Aorta (tissue), 5 donors: Measurements from ENCODE around the gene NCK1. TPM values are rescaled to one million over a fixed set of nuclear protein-coding genes. Genes with fewer than 3 reads are reported as not detected.
"Not testable (repeated sequence)": the region's sequence is repeated elsewhere in the genome, so short reads cannot be mapped to it uniquely, and the experiment has no call there.

Experiments used
- ATAC-seq: fragments of 200-7000 bp; cut with Tn5 transposase; one replicate; pipeline ENCODE4 v1.9.1; 2022; ENCODE audit warnings: moderate library complexity; ENCODE audit not compliant: low FRiP score
- DNase-seq, 2 donors: peaks; one replicate each; pipeline ENCODE4 v3.0.0-alpha.2; 2020
- H3K27ac ChIP-seq, 2 donors: one replicate each; pipeline ENCODE4 v1.5.1; 2013; ENCODE audit warnings: low read length in 2 of 2, mild to moderate bottlenecking in 2 of 2, moderate library complexity in 2 of 2, control low read depth in 1 of 2, inconsistent platforms in 1 of 2, low read depth in 1 of 2
- H3K27me3 ChIP-seq, 2 donors: one replicate each; pipeline ENCODE4 v1.6.1; 2013; ENCODE audit warnings: control low read depth in 1 of 2, low read length in 1 of 2, mild to moderate bottlenecking in 1 of 2, moderate library complexity in 1 of 2; ENCODE audit not compliant: insufficient read depth in 2 of 2, control insufficient read depth in 1 of 2
- H3K36me3 ChIP-seq, 2 donors: one replicate each; pipeline ENCODE4 v1.6.1; 2013; ENCODE audit warnings: control low read depth in 1 of 2, low read length in 1 of 2, mild to moderate bottlenecking in 1 of 2; ENCODE audit not compliant: insufficient read depth in 2 of 2, control insufficient read depth in 1 of 2
- H3K4me1 ChIP-seq, 2 donors: one replicate each; pipeline ENCODE4 v1.6.1; 2013; ENCODE audit warnings: low read length in 2 of 2, control low read depth in 1 of 2, mild to moderate bottlenecking in 1 of 2, moderate library complexity in 1 of 2; ENCODE audit not compliant: insufficient read depth in 2 of 2, control insufficient read depth in 1 of 2
- H3K4me3 ChIP-seq, 2 donors: one replicate each; pipeline ENCODE4 v1.5.1; 2013; ENCODE audit warnings: low read length in 2 of 2, control low read depth in 1 of 2, mild to moderate bottlenecking in 1 of 2
- H3K9me3 ChIP-seq: one replicate; pipeline ENCODE4 v1.6.1; 2013; ENCODE audit warnings: mild to moderate bottlenecking, low read length; ENCODE audit not compliant: control insufficient read depth
- WGBS, 2 donors: extraction: QIAGEN DNeasy Blood & Tissue Kit; methylation state at CpG; one replicate each; pipeline ENCODE4 v1.1.7; 2013; 5-methylcytosine and 5-hydroxymethylcytosine counted together
- intact Hi-C, 2 donors: fragments of 100-400 bp; cut with DNase I; formaldehyde crosslinking; loops; one replicate each; pipeline versions ENCODE4 v1.14.2 to v1.15.0; 2022
- polyA plus RNA-seq, 2 donors: library from polyadenylated mRNA; stranded (reverse); fragments of 200-250 nt; gene quantifications; one replicate each; pipeline ENCODE4 v1.2.3, GENCODE V29; 2013
- total RNA-seq, 2 donors: library from RNA; stranded (reverse); fragmentation: NEBNext Ultra II Directional; extraction: Animal tissue kit (Norgen Biotek cat#: 25700); gene quantifications; one replicate each; pipeline ENCODE4 v1.2.1, GENCODE V29; 2021
- donor health status: healthy with polysubstance abuse.
- donor health status: Bipolar disorder and iron deficiency.
- donor health status: DM: no; HTN: no; CAD: no.
- donor health status: DM: no; HTN: no; CAD: no.
- donor health status: DM: yes; HTN: yes; CAD: no.

The NCK1 gene
- total and polyA plus RNA-seq, 4 donors = 21.0 to 51.9 (median 30.6) TPM

DNA sequence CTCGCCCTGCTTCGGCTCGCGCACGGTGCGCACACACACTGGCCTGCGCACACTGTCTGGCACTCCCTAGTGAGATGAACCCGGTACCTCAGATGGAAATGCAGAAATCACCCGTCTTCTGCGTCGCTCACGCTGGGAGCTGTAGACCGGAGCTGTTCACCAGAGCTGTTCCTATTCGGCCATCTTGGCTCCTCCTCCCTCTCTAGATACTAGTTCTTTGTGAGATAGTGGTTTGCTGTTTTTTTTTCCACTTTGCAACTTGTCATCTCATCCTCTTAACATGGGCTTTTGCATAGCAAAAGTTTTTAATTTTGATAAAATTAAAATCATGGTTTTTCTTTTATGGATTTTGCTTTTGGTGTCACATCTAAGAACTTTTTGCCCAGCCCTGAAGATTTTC is 107.5 kb downstream of the NCK1 start:
- H3K4me1 ChIP-seq, H3K36me3 ChIP-seq, DNase-seq, H3K27ac ChIP-seq, H3K27me3 ChIP-seq, H3K4me3 ChIP-seq, intact Hi-C loops, H3K9me3 ChIP-seq, ATAC-seq: not testable (repeated sequence)
- 89 to 98% methylated on average over 6 to 7 of the region's 14 CpGs for WGBS, 2 donors

DNA sequence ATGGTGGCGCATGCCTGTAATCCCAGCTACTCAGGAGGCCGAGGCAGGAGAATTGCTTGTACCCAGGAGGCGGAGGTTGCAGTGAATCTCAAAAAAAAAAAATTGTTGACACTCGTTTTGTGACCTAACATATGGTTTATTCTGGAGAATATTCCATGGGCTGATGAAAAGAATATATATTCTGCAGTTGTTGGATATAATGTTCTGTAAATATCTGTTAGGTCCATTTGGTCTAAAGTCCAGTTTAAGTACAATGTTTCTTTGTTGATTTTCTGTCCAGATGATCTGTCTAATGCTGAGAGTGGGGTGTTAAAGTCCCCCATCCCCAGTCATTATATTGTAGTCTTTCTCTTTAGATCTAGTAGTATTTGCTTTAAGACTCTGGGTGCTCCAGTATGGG is 111.3 kb downstream of the NCK1 start:
- intact Hi-C loops = no loop called here
- Histone ChIP-seq H3K4me1 (no peaks in the 10 kb centered on the region), H3K9me3 (no peaks in the 10 kb centered on the region), H3K36me3 (no peaks in the 10 kb centered on the region), H3K27me3 (no peaks in the 10 kb centered on the region), H3K4me3 (no peak overlapping the region), H3K27ac (no peak overlapping the region)
- ATAC-seq (no peak), DNase-seq (no peak)
- WGBS, 2 donors = 89 to 93% methylated on average over 4 of the region's 4 CpGs

DNA sequence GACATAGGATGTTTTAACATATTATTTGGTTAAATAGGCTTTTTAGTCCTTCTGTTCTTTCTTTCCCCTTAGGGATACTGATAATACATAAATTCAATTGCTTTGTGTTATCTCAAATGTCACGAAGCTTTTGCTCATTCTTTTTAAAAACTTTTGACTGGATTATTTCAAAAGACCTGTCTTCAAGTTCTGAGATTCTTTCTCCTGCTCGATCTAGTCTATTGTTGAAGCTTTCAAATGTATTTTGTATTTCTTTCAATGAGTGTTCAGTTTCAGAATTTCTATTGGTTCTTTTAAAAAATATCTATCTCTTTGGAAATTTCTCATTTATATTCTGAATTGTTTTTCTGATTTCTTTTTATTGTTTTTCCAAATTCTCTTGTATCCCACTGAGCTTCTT is 112.7 kb downstream of the NCK1 start:
- H3K4me3 ChIP-seq = no peak overlapping the region
- no peaks in the 10 kb centered on the region for H3K27me3 ChIP-seq
- H3K36me3 ChIP-seq = no peaks in the 10 kb centered on the region
- intact Hi-C loops = no loop called here
- DNase-seq = no peak
- H3K27ac ChIP-seq = no peak overlapping the region
- no peaks in the 10 kb centered on the region for H3K4me1 ChIP-seq
- no peak for ATAC-seq
- 38 to 55% methylated on average over 2 of the region's 2 CpGs for WGBS, 2 donors
- no peaks in the 10 kb centered on the region for H3K9me3 ChIP-seq

GRCh38 chr3:136979204-136979603 is 117.2 kb downstream of the NCK1 start:
- intact Hi-C loops = no loop called here

GRCh38 chr3:136979684-136980083 is 117.7 kb downstream of the NCK1 start:
- no peak for DNase-seq
- Histone ChIP-seq H3K9me3 (no peaks in the 10 kb centered on the region), H3K4me3 (no peak overlapping the region), H3K27me3 (no peaks in the 10 kb centered on the region), H3K36me3 (no peaks in the 10 kb centered on the region), H3K27ac (no peak overlapping the region), H3K4me1 (no peaks in the 10 kb centered on the region)
- 70 to 71% methylated on average over 3 of the region's 3 CpGs for WGBS, 2 donors
- intact Hi-C loops = no loop called here
- ATAC-seq = no peak

More at GRCh38 chr3:136979204-136979603, 117.2 kb downstream of the NCK1 start:
- Histone ChIP-seq H3K27ac (no peak overlapping the region), H3K4me3 (no peak overlapping the region), H3K36me3 (no peaks in the 10 kb centered on the region), H3K4me1 (no peaks in the 10 kb centered on the region), H3K27me3 (no peaks in the 10 kb centered on the region), H3K9me3 (no peaks in the 10 kb centered on the region)
- ATAC-seq (no peak), DNase-seq (no peak)

DNA sequence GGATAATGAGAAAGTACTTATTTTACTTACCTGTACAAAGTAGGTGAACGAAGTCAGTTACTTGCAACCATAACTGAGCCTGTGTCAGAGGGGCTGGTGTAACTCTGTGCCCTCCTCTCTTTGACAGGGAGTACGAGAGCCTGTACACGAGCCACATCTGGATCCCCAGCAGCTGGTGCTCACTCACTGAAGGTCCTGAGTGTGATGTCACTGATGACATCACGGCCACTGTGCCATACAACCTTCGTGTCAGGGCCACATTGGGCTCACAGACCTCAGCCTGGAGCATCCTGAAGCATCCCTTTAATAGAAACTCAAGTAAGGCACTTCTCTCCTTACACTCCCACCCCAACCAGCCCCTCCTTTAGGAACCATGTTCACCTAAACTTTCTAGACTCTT is 120.0 kb downstream of the NCK1 start:
- 90 to 91% methylated on average over 5 of the region's 5 CpGs for WGBS, 2 donors
- Histone ChIP-seq H3K9me3 (no peaks in the 10 kb centered on the region), H3K4me1 (no peaks in the 10 kb centered on the region), H3K27ac (no peak overlapping the region), H3K27me3 (no peaks in the 10 kb centered on the region), H3K36me3 (no peaks in the 10 kb centered on the region), H3K4me3 (no peak overlapping the region)
- DNase-seq (no peak), ATAC-seq (no peak)
- intact Hi-C loops = no loop called here

- intact Hi-C loops = no loop called here
- H3K9me3 ChIP-seq = no peaks in the 10 kb centered on the region
- WGBS, 2 donors = 88 to 94% methylated on average over 4 of the region's 4 CpGs
Measured at GRCh38 chr3:136982520-136983138, 120.6 kb downstream of the NCK1 start.

GRCh38 chr3:136984837-136985236 is 122.8 kb downstream of the NCK1 start:
- intact Hi-C loops = no loop called here
- DNase-seq (no peak), ATAC-seq (no peak)
- Histone ChIP-seq H3K36me3 (no peaks in the 10 kb centered on the region), H3K4me1 (no peaks in the 10 kb centered on the region), H3K27me3 (no peaks in the 10 kb centered on the region), H3K27ac (no peak overlapping the region), H3K4me3 (no peak overlapping the region), H3K9me3 (no peaks in the 10 kb centered on the region)
- WGBS, 2 donors = 32 to 36% methylated on average over 3 of the region's 3 CpGs

More at GRCh38 chr3:136982520-136983138, 120.6 kb downstream of the NCK1 start:
- H3K27me3 ChIP-seq = no peaks in the 10 kb centered on the region
- no peak overlapping the region for H3K4me3 ChIP-seq
- ATAC-seq (no peak), DNase-seq (no peak)
- H3K27ac ChIP-seq = no peak overlapping the region
- H3K36me3 ChIP-seq = no peaks in the 10 kb centered on the region
- no peaks in the 10 kb centered on the region for H3K4me1 ChIP-seq

DNA sequence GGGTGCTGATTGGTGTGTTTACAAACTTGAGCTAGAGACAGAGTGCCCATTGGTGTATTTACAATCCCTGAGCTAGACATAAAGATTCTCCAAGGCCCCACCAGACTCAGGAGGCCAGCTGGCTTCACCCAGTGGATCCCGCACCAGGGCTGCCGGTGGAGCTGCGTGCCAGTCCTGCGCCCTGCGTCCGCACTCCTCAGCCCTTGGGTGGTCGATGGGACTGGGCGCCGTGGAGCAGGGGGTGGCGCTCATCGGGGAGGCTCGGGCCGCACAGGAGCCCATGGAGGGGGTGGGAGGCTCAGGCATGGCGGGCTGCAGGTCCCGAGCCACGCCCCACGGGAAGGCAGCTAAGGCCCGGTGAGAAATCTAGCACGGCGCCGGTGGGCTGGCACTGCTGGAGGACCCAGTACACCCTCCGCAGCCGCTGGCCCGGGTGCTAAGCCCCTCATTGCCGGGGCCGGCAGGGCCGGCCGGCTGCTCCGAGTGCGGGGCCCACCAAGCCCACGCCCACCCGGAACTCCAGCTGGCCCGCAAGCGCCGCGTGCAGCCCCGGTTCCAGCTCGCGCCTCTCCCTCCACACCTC is 125.5 kb downstream of the NCK1 start:
- intact Hi-C loops, H3K27me3 ChIP-seq, H3K4me1 ChIP-seq, H3K9me3 ChIP-seq, DNase-seq, ATAC-seq, H3K36me3 ChIP-seq, H3K4me3 ChIP-seq, H3K27ac ChIP-seq: not testable (repeated sequence)
- 95 to 97% methylated on average over 34 to 39 of the region's 39 CpGs for WGBS, 2 donors
